Measurements from ENCODE around the gene SLC13A5.

DNA sequence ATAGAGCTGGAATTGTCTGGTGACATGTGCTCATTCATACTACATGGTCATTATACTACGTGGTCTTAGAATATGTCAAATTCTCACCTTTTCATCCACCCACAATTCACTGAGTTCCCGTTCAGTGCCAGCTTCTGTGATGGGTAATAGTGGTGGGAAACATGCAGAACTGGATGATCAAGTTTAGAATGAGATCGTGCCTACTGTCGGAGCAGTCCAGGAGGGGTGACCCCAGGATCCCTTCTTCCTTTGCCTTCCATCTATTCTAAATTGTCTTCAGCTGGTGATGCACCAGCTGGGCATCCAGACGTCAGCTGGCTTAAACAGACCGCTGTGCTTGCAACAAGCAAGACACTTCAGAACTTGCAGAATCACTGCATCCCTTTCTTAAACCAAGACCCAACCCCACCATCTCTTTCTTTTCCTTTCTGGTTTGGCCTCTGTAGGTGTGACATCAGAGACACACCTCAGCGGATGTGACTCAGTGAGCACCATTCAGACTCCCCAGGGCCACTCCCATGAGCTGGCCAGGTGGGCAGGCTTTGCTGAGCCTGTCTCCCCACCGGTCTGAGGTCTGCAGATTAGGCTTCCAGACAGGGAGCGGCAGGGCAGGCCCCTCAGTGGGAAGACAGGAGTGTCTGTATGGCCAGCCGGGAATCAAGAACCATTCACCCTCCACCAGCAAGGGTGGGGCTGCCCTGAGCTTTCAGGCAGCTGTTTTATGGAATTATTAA lies 43.5 kb downstream of the SLC13A5 start:
- TF ChIP-seq POLR2AphosphoS5 (IDR thresholded peaks at IDR 0.05) = no peak
- TF ChIP-seq POLR2A (IDR thresholded peaks at IDR 0.05) = no peak
- TF ChIP-seq CTCF (IDR thresholded peaks at IDR 0.05) = no peak
- no peak for TF ChIP-seq EP300 (IDR thresholded peaks at IDR 0.05; ENCODE audit: low read depth)

All from transverse colon (tissue), 4 donors.